ENCODE measurements around the gene SIM2.
A peak's percentile ranks its signal among the peaks of the same experiment; 100 is the strongest.
"Not testable (repeated sequence)": the region's sequence is repeated elsewhere in the genome, so short reads cannot be mapped to it uniquely, and the experiment has no call there.

SIM2 gene, protein sequence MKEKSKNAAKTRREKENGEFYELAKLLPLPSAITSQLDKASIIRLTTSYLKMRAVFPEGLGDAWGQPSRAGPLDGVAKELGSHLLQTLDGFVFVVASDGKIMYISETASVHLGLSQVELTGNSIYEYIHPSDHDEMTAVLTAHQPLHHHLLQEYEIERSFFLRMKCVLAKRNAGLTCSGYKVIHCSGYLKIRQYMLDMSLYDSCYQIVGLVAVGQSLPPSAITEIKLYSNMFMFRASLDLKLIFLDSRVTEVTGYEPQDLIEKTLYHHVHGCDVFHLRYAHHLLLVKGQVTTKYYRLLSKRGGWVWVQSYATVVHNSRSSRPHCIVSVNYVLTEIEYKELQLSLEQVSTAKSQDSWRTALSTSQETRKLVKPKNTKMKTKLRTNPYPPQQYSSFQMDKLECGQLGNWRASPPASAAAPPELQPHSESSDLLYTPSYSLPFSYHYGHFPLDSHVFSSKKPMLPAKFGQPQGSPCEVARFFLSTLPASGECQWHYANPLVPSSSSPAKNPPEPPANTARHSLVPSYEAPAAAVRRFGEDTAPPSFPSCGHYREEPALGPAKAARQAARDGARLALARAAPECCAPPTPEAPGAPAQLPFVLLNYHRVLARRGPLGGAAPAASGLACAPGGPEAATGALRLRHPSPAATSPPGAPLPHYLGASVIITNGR

DNA sequence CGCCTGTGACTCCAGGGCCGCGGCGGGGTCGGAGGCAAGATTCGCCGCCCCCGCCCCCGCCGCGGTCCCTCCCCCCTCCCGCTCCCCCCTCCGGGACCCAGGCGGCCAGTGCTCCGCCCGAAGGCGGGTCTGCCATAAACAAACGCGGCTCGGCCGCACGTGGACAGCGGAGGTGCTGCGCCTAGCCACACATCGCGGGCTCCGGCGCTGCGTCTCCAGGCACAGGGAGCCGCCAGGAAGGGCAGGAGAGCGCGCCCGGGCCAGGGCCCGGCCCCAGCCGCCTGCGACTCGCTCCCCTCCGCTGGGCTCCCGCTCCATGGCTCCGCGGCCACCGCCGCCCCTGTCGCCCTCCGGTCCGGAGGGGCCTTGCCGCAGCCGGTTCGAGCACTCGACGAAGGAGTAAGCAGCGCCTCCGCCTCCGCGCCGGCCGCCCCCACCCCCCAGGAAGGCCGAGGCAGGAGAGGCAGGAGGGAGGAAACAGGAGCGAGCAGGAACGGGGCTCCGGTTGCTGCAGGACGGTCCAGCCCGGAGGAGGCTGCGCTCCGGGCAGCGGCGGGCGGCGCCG is at the start of gene SIM2:
TSS of gene SIM2 (plus strand) at position 135 of the 565 bp plus-strand sequence. CDS start 632 bp downstream, outside the sequence.
- DNase-seq (ENCODE audit: low read depth): peak; percentile 36

DNA sequence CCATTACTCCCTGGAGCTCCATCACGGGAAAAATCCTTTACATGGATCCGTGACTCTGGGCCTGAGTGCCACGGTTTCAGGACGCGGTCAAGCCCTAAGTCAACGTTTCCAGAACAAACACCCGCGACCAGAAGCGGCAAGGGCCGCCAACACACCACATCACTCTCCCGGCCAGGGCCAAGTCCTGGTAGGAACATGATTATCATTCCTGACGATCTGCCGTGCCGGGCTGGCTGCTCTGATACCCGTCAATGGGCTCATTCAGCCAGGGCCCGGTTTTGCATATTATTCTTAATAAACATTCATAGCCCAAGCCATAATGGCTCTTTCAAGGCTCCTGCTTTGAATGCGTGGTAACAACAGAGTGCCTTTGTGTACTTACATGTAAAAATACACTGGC is 44.6 kb upstream of the SIM2 start:
- DNase-seq (ENCODE audit: low read depth): no peak

DNA sequence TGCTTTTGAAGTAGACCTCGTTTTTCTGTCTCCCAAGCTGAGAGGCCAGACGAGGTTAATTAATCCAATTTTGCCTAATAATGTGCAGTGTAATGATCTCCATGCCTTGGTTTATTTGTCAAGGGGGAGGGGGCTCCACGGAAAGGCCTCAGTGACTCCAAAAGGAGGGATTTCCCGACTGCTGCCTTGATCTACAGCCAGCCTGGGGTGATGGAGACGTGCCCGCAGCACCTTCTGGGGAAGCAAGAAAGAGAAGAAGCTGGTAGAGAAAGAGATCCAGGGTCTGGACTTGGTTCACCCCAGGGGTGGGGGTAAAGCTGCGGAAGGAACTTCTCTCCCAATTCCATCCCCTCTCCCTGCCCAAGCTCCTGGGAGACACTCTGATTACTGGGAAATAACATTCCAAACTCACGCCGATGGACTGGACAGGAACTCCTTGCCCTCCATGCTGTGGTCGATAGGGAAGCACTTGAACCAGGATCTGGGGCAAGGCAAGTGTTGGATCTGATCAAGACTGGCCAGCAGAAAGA is 44.1 kb upstream of the SIM2 start:
- no peak for DNase-seq (ENCODE audit: low read depth)

DNA sequence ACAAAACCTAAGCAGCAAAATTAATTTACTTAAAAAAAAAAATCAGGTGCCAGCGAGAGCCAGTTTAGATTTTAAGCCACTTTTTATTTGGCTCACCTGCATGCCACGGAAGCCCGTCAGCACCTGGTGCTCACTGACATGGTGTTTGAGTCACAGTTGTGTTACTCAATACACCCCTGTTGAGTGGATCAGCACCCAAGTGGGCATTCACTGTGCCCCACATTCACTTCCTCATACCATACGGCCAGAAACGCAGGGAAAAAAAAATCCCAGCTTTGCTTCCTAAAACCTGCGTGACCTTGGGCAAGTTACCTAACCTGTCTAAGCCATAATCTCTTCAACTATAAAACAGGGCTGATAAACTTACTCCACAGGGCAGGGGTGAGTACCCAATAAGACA is 42.8 kb upstream of the SIM2 start:
- no peak for DNase-seq (ENCODE audit: low read depth)

DNA sequence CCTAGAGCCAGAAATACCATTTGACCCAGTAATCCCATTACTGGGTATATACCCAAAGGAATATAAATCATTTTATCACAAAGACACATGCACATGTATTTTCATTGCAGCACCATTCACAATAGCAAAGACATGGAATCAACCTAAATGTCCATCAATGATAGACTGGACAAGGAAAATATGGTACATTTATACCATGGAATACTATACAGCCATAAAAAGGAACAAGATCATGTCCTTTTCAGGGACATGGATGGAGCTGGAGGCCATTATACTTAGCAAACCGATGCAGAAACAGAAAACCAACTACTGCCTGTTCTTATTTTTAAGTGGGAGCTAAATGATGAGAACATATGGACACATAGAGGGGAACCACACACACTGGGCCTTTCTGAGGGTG is 41.6 kb upstream of the SIM2 start:
- DNase-seq (ENCODE audit: low read depth): not testable (repeated sequence)

DNA sequence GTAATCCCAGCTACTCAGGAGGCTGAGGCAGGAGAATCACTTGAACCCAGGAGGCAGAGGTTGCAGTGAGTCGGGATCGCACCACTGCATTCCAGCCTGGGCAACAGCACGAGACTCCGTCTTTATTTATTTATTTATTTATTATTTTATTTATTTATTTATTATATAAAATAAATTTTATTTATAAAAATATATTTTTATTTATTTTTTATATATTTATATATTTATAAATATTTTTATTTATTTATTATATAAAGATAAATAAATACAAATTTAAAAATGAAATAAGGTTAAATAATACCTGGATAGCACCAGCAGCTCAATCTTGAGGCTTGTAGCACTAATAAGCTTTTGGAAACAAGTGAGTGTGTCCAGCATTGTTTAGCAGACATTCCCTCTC is 40.9 kb upstream of the SIM2 start:
- no peak for DNase-seq (ENCODE audit: low read depth)

DNA sequence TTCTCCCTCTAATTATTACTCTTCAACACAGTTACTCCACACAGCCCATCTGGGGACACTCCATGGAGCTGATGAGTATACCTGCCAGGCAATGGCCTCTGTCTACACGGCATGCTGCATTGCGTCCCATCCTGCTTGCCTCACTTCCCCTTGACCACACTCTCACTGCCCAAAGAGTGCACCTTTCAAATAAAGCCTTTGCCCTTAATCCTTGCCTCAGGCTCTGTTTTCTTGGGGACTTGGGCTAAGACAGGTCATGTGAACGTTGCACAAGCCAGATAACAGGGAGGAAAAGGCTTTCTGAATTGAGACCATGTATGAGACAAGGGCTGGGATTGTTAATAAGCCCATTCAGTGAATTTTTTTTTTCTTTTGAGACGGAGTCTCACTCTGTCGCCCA is 40.0 kb upstream of the SIM2 start:
- no peak for DNase-seq (ENCODE audit: low read depth)

DNA sequence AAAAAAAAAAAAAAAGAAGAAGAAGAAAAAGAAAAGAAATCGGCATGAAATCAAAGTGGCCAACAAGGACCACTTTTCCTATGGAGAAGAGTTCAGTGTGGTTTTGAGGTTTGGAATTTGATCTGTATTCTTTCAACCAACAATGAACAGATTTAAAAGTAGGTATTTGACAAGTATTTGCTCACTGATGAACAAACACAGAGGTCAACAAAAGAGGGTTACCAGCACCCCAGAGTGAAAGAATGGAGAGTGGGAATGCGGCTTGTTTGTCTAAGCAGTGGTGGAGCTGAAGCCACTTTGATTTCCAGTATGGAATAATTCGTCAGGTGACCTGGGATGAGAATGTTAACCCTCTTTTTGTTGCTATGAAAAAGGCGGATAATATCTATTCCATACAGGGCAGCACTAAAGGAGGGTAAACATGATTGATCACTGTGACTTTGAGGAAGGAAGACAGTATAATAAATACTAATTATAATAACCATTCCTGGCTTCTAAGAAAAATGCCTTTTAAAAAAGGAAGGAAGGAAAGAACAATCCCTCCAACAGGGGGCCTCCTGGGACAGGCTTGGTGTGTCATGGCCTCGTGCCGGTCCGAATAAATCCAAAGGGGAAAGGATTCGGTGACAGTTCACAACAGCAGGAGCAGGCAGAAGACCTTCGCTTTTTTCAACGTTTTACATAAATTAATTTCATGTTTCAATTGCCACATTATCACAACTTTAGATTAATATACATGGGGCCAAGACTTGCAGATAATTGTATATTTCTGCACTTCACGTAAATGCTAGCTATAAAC is 37.2 kb upstream of the SIM2 start:
- DNase-seq (ENCODE audit: low read depth): no peak

DNA sequence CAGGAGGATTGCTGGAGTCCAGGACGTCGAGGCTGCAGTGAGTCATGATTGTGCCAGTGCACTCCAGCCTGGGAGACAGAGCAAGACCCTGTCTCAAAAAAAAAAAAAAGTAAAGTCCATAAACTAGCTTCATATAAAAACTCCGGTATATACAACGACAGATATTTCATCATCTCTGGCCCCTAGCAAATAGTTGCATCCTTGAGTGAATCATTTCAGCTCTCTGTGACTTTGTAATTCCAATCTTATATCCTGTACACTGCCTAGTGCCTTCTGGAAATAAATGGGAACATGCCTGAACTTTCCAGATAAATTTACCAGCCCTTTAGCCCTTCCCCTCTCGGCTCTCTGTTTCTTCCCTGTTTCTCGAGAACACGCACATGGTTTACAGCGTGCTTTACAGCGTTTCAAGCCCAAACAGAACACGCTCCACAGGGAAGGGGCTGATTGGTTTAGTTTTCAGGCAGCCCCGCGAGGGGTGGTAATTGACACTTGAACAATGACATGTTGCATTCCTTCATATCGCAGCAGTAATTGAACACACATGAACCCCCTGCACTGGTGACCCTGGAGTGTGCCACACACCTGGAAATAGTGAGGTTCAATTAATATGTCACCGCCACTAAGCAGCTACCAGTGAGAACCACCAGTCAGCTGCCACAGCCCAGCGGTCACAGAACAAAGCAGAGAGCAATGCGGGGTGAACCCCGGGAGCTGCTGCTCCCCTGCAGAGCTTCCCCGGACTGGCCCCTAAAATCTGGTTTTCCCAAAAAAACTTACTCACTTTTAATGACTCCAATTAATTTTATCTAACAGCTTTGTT is 35.7 kb upstream of the SIM2 start:
- no peak for DNase-seq (ENCODE audit: low read depth)

DNA sequence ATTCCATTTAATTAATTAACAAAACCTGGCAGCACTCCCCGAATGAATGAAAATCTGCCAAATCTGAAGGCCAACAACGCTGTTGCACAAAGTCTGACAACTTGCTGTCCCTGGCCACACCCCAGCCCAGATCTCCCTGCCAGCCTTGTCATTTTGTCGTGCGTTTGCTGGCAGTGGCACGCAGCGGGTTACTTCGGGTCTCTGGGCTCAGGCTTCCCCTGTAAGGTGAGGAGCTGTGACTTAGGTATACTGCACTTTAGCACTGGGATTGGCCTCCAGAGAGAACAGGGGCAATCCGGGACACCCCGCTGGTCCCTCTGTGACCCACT is 34.3 kb upstream of the SIM2 start:
- DNase-seq (ENCODE audit: low read depth): no peak

DNA sequence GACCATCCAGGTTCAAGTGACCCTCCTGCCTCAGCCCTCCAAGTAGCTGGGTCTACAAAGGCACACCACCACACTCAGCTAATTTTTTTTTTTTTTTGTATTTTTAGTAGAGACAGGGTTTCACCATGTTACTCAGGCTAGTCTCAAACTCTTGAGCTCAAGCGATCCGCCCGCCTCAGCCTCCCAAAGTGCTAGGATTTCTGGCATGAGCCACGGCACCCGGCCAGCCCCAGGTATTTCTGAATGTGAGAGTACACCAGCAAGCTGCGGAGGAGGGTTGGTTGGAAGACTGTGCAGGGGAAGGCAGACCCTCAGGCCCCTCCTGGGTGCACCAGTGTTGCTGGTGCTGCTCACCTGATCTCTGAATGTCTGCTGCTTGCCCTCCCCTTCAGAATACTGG is 33.1 kb upstream of the SIM2 start:
- DNase-seq (ENCODE audit: low read depth): no peak

DNA sequence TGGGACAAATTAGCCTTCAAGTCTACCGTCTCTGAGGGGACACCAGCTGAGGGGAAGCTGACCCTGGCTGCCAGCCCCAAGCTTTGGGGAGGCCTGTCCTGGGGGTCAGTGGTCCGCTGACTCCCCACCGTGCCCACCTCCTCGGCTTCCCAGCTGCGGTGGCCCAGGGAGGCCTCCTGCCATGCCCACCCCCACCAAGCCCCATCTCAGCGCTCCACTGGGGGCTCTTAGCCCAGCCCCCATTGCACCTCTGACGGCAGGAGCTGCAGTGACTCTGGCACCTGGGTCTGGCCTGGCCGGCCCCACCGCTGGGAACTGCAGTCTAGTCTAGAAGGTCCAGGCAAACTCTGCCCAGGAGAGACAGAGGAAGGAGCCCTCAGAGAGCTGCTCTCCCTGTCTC is 30.2 kb upstream of the SIM2 start:
- DNase-seq (ENCODE audit: low read depth): no peak

DNA sequence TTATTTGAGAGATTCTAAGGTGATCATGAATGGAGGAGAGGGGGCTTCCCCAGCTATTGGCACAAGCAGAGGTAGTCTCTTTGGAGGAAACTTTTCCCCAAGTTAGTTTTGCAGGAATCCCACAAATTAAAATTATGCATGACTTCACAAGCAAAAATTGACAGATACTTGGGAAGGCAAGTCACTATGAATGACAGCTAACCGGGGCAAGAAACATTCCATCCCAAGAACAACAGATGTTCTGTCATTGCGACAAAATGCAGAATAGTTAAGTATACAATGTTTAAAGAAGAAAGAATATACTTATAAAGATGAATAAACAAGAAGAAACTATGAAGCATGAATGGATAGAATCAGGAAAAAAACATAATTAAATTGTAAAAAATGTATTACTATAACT is 27.1 kb upstream of the SIM2 start:
- no peak for DNase-seq (ENCODE audit: low read depth)

DNA sequence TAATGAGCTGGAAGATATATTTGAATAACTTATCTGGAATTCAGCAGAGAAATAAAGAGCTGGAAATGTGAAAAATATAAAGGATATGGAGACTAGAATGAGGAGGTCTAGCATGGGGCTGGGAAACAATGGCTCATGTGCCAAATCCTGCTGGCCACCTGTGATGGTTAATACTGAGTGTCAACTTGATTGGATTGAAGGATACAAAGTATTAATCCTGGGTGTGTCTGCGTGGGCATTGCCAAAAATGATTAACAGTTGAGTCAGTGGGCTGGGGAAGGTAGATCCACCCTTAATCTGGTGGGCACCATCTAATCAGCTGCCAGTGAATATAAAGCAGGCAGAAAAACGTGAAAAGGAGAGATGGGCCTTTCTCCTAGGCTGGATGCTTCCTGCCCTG is 26.6 kb upstream of the SIM2 start:
- not testable (repeated sequence) for DNase-seq (ENCODE audit: low read depth)

DNA sequence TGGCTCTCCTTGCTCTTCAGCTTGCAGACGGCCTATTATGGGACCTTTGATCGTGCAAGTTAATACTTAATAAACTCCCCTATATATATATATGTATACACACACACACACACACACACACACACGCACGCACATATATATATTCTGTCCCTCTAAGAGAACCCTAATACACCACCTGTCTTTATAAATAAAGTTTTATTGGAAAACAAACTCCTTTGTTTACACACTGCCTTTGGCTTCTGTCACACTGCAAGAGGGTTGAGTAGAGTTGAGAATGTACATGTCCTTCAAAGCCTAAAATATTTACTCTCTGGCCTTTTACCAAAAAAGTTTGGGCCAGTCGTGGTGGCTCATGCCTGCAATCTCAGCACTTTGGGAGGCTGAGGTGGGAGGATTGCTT is 26.2 kb upstream of the SIM2 start:
- DNase-seq (ENCODE audit: low read depth): no peak

DNA sequence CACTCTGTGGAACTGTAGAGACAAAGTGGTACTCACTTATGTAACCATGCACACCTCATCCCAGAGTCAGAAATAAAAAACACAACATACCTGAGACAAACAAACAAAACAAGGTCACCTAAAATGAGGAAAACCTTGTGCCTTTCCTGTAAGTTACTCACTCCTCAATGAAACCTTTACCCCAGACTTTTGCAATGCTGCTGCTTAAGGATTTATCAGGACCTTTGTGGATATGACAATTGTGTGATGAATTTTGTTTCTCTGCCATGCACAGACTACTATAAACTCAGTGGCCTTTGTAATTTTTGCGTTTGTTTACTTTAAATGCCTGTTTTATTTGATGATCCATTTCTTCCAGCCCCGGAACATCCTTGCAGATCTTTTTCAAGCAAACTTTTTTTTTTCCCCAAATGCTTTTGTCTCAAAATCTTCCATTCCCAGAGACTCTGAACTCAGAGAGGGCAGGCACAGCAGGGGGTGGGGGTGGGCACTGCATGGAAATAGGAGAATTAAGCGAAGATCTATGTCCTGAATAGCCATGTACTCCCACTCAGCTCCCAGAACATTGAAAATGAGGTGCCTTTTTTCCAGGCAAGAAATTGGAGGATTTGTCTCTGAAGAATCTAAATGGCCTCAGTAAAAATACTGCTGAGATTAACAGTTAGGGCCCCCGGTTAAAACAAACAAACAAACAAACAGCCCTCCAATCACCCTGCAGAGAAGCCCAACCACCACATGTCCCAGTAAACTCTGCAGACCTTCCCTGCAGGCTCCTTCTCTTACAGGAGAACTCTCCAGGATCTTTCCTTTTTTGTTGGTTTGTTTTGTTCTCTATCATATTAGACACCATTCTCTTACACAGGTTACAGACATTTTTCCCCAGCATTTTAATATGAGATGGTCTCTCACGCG is 22.6 kb upstream of the SIM2 start:
- DNase-seq (ENCODE audit: low read depth): no peak

DNA sequence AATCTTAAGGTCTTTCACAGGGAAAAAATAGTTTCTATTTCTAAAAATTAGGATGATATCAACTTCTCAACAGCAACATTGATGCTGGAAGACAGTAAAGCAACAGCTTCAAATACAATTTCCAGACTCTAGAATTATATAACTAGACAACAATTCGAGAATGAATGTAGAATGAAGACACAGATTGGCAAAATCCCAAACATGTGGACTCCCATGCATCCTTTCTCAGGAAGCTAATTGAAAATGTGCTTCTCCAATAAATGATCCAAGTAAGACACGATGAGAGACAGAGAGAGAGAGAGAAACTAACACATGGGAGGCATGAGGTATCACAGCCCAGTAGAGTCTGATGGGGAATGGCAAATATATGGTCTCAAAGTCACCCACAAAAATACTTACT is 21.5 kb upstream of the SIM2 start:
- no peak for DNase-seq (ENCODE audit: low read depth)

DNA sequence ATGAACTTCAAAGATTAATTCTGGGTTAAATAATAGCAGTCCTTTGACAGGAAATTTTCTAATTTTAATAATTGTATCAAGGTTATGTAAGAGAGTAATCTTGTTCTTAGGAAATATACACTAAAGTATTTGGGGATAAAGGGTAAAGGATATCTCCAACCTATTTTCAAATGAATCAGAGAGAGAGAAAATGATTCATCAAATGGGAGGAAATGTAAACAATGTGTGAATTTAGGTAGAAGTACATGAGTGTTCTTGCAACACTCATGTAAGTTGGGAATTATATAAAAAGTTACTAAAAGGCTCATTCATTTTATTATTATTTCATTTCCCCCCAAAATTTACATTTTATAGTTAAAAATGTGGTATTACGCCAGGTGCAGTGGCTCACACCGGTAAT is 20.4 kb upstream of the SIM2 start:
- DNase-seq (ENCODE audit: low read depth): no peak

DNA sequence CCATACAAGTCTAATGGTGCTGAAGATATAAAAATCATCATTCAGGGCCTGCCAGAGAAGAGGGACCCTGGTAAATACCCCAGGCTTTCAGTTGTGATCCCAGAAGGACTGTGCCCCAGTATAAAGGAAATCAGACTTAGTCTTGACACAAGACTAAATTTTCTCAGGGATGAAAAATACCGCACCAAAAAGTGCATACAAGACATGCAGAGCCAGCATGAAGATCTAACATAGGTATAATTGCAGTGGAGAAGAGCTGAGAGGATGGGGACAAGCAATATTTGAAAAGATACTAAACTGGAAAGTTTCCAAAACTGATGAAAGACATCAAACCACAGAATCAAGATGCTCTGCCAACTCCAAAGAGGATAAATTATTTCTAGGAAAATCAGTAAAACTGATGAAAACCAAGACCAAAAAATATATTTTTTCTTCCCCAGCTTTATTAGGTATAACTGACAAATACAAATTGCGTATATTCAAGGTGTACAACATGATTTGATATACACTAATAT is 17.7 kb upstream of the SIM2 start:
- DNase-seq (ENCODE audit: low read depth): no peak

Measured in HS-27A (cell line).